K562 (cell line): ENCODE data around the gene OBSCN. TPM values are rescaled to one million over a fixed set of nuclear protein-coding genes. Genes with fewer than 3 reads are reported as not detected.

Experiments
- CBFA2T2 ChIP-seq: fragments of 450-650 bp; conservative IDR thresholded peaks from 2 replicates; pipeline ENCODE4 v1.6.1; 2017; ENCODE audit warnings: mild to moderate bottlenecking
- CGGBP1 ChIP-seq: fragments of 250-450 bp; sonication (Bioruptor Pico); IDR thresholded peaks from 2 replicates; pipeline ENCODE4 v1.9.0; 2021; ENCODE audit warnings: mild to moderate bottlenecking
- GABPB2 ChIP-seq: fragments of 250-450 bp; sonication (Bioruptor Pico); conservative IDR thresholded peaks from 2 replicates; pipeline ENCODE4 v1.5.1; 2021; ENCODE audit warnings: mild to moderate bottlenecking
- MAFK ChIP-seq: IDR thresholded peaks from 2 replicates; pipeline ENCODE4 v1.6.1; 2011; ENCODE audit warnings: low read length, improper control_type of control experiment
- MYBL2 ChIP-seq, 2 experiments: fragments of 450-650 bp in 1 of 2; sonication (generic) in 1 of 2; formaldehyde crosslinking in 1 of 2; IDR thresholded peaks; 2 replicates each; pipeline versions ENCODE4 v1.6.1 to v1.8.1; 2017 to 2022; ENCODE audit warnings: borderline replicate concordance in 1 of 2, inconsistent platforms in 1 of 2, low read depth in 1 of 2, mild to moderate bottlenecking in 1 of 2, missing genetic modification reagents in 1 of 2, moderate library complexity in 1 of 2
- NRF1 ChIP-seq, 2 experiments: fragments of 450-650 bp; IDR thresholded peaks in 1 of 2; conservative IDR thresholded peaks in 1 of 2; 2 replicates each; pipeline ENCODE4 v1.6.1; 2014; ENCODE audit warnings: mild to moderate bottlenecking in 2 of 2
- SPI1 ChIP-seq: IDR thresholded peaks from 2 replicates; pipeline ENCODE4 v1.6.1; 2011; ENCODE audit warnings: low read depth, low read length, control low read depth, borderline replicate concordance
- TRIM24 ChIP-seq, 2 experiments: fragments of 450-650 bp; IDR thresholded peaks; 2 replicates each; pipeline ENCODE4 v1.6.1; 2016
- ZNF174 ChIP-seq: fragments of 250-450 bp; sonication (Bioruptor Pico); IDR thresholded peaks from 2 replicates; pipeline ENCODE4 v1.4.0; 2020; ENCODE audit warnings: mild to moderate bottlenecking
- ZNF239 ChIP-seq: fragments of 250-450 bp; sonication (Bioruptor Pico); IDR thresholded peaks from 2 replicates; pipeline ENCODE4 v1.4.0; 2020; ENCODE audit warnings: mild to moderate bottlenecking
- ZNF316 ChIP-seq: fragments of 450-650 bp; IDR thresholded peaks from 2 replicates; pipeline ENCODE4 v1.6.1; 2016
- ZNF41 ChIP-seq: fragments of 250-450 bp; sonication (Bioruptor Pico); conservative IDR thresholded peaks from 2 replicates; pipeline ENCODE4 v1.4.0; 2020; ENCODE audit warnings: mild to moderate bottlenecking
- ZNF589 ChIP-seq: fragments of 200-800 bp; sonication (Bioruptor generic); IDR thresholded peaks from 2 replicates; pipeline ENCODE4 v1.6.1; 2016; ENCODE audit warnings: low read depth, missing genetic modification characterization, missing compliant biosample characterization
- polyA plus RNA-seq, 8 experiments: library from polyadenylated mRNA; depleted of rRNA in 4 of 8; stranded (reverse) in 5 of 8; unstranded in 3 of 8; fragments of >200 nt; fragmentation: Nextera tagmentation in 2 of 8; fragmentation: Illumina TruSeq in 1 of 8; extraction: Ambion mirVana in 2 of 8; extraction: Trizol in 1 of 8; gene quantifications; 2 replicates each; pipeline versions ENCODE4 v1.2.1 to v1.2.3, GENCODE V29; 2011 to 2014; ENCODE audit warnings: inconsistent platforms in 1 of 8, missing spikeins in 1 of 8
- total RNA-seq, 7 experiments: library from RNA; depleted of rRNA in 6 of 7; stranded (reverse); fragments of >200 nt in 6 of 7; fragmentation: Illumina TruSeq in 2 of 7; extraction: Trizol in 2 of 7; gene quantifications; 2 replicates each; pipeline versions ENCODE4 v1.2.1 to v1.2.3, GENCODE V29; 2011 to 2021; ENCODE audit warnings: low replicate concordance in 1 of 7
- TF ChIP-seq, protein P1 (sequence below): fragments of 200-600 bp; sonication (generic); IDR thresholded peaks from one replicate; pipeline ENCODE4 v1.6.1; 2012; ENCODE audit warnings: mild to moderate bottlenecking, low read depth, low read length, inconsistent platforms
- TF ChIP-seq, protein P2 (sequence below): sonication (generic); formaldehyde crosslinking; IDR thresholded peaks from 2 replicates; pipeline ENCODE4 v1.8.0; 2022; ENCODE audit warnings: missing genetic modification reagents, mild to moderate bottlenecking, moderate library complexity, borderline replicate concordance

Gene OBSCN
- total and polyA plus RNA-seq, 9 of the 15 experiments (the other 6 are each of a cell fraction or from before 2014, with no cell fraction given) = 0.18 to 19.7 (median 3.6) TPM

DNA sequence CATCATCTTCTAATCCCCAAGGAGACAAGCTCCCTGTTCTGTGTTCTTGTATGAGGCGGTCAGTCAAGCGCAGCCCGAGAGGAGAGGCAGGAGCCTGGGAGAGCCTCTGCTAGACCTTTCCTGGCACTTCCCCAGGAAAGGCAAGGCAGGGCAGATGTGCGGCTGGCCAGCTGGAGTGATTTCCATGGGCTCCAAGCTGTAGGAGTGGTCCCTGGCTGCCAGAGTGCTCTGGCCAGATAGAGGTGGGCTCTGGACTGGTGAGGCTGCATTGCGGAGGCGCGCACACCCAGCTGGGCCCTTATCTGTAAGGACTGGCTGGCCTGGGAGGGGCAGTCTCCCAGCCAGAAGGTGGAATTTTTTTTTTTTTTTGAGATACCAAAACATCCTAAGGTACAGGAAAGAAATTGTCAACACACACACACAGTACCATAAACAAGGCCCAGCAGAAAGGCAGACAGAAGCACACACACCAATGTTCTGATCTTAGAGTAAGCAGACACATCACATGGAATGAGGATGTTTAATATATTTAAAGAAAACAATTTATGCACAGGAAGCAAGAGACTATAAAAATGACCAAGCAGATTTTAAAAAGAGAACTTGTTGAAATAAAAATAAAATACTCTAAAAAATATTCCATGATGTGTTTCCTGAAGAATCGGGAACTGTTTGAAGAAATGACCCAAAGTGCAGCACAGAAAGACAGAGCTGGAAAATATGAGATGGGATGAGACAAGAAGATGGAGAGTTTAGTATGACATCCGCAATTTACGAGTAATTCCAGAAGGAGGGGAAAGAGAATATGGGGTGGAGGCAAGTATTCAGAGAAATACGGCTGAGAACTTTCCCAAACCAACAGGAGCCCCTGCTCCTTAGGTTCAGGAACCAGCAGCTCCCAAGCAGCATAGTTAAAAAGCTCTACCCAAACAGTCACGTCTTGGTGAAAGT is 28.8 kb upstream of the OBSCN start (continued):
- TF ChIP-seq, protein P1, sequence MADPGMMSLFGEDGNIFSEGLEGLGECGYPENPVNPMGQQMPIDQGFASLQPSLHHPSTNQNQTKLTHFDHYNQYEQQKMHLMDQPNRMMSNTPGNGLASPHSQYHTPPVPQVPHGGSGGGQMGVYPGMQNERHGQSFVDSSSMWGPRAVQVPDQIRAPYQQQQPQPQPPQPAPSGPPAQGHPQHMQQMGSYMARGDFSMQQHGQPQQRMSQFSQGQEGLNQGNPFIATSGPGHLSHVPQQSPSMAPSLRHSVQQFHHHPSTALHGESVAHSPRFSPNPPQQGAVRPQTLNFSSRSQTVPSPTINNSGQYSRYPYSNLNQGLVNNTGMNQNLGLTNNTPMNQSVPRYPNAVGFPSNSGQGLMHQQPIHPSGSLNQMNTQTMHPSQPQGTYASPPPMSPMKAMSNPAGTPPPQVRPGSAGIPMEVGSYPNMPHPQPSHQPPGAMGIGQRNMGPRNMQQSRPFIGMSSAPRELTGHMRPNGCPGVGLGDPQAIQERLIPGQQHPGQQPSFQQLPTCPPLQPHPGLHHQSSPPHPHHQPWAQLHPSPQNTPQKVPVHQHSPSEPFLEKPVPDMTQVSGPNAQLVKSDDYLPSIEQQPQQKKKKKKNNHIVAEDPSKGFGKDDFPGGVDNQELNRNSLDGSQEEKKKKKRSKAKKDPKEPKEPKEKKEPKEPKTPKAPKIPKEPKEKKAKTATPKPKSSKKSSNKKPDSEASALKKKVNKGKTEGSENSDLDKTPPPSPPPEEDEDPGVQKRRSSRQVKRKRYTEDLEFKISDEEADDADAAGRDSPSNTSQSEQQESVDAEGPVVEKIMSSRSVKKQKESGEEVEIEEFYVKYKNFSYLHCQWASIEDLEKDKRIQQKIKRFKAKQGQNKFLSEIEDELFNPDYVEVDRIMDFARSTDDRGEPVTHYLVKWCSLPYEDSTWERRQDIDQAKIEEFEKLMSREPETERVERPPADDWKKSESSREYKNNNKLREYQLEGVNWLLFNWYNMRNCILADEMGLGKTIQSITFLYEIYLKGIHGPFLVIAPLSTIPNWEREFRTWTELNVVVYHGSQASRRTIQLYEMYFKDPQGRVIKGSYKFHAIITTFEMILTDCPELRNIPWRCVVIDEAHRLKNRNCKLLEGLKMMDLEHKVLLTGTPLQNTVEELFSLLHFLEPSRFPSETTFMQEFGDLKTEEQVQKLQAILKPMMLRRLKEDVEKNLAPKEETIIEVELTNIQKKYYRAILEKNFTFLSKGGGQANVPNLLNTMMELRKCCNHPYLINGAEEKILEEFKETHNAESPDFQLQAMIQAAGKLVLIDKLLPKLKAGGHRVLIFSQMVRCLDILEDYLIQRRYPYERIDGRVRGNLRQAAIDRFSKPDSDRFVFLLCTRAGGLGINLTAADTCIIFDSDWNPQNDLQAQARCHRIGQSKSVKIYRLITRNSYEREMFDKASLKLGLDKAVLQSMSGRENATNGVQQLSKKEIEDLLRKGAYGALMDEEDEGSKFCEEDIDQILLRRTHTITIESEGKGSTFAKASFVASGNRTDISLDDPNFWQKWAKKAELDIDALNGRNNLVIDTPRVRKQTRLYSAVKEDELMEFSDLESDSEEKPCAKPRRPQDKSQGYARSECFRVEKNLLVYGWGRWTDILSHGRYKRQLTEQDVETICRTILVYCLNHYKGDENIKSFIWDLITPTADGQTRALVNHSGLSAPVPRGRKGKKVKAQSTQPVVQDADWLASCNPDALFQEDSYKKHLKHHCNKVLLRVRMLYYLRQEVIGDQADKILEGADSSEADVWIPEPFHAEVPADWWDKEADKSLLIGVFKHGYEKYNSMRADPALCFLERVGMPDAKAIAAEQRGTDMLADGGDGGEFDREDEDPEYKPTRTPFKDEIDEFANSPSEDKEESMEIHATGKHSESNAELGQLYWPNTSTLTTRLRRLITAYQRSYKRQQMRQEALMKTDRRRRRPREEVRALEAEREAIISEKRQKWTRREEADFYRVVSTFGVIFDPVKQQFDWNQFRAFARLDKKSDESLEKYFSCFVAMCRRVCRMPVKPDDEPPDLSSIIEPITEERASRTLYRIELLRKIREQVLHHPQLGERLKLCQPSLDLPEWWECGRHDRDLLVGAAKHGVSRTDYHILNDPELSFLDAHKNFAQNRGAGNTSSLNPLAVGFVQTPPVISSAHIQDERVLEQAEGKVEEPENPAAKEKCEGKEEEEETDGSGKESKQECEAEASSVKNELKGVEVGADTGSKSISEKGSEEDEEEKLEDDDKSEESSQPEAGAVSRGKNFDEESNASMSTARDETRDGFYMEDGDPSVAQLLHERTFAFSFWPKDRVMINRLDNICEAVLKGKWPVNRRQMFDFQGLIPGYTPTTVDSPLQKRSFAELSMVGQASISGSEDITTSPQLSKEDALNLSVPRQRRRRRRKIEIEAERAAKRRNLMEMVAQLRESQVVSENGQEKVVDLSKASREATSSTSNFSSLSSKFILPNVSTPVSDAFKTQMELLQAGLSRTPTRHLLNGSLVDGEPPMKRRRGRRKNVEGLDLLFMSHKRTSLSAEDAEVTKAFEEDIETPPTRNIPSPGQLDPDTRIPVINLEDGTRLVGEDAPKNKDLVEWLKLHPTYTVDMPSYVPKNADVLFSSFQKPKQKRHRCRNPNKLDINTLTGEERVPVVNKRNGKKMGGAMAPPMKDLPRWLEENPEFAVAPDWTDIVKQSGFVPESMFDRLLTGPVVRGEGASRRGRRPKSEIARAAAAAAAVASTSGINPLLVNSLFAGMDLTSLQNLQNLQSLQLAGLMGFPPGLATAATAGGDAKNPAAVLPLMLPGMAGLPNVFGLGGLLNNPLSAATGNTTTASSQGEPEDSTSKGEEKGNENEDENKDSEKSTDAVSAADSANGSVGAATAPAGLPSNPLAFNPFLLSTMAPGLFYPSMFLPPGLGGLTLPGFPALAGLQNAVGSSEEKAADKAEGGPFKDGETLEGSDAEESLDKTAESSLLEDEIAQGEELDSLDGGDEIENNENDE = peak; percentile 86
- TF ChIP-seq ZNF41 (CRISPR knock-in tag) (no peak), ZNF239 (CRISPR knock-in tag) (no peak), NRF1 (conservative IDR thresholded peaks at IDR 0.05 in 1 of 2, IDR thresholded peaks at IDR 0.05 in 1 of 2) (peak; percentile 48 to 62; a peak in 3 of 4 replicates), GABPB2 (CRISPR knock-in tag) (no peak), MAFK (no peak), CGGBP1 (CRISPR knock-in tag) (no peak), SPI1 (0 out of 2 replicates have a peak, but pooled peaks have one; percentile 10), CBFA2T2 (peak; percentile 99), ZNF589 (peak; percentile 86), ZNF174 (CRISPR knock-in tag) (no peak), TRIM24 (IDR thresholded peaks at IDR 0.05) (peak; percentile 96 to 97), ZNF316 (peak; percentile 59; the same call in 1 of the 2 replicates), MYBL2 (IDR thresholded peaks at IDR 0.05; ENCODE audit: low read depth) (no peak), MYBL2 (CRISPR knock-in tag; IDR thresholded peaks at IDR 0.05; ENCODE audit: borderline replicate concordance) (no peak)
- TF ChIP-seq, protein P2, sequence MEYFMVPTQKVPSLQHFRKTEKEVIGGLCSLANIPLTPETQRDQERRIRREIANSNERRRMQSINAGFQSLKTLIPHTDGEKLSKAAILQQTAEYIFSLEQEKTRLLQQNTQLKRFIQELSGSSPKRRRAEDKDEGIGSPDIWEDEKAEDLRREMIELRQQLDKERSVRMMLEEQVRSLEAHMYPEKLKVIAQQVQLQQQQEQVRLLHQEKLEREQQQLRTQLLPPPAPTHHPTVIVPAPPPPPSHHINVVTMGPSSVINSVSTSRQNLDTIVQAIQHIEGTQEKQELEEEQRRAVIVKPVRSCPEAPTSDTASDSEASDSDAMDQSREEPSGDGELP (CRISPR knock-in tag) = peak; percentile 99
